ENCODE data around the gene ASRGL1.

DNA sequence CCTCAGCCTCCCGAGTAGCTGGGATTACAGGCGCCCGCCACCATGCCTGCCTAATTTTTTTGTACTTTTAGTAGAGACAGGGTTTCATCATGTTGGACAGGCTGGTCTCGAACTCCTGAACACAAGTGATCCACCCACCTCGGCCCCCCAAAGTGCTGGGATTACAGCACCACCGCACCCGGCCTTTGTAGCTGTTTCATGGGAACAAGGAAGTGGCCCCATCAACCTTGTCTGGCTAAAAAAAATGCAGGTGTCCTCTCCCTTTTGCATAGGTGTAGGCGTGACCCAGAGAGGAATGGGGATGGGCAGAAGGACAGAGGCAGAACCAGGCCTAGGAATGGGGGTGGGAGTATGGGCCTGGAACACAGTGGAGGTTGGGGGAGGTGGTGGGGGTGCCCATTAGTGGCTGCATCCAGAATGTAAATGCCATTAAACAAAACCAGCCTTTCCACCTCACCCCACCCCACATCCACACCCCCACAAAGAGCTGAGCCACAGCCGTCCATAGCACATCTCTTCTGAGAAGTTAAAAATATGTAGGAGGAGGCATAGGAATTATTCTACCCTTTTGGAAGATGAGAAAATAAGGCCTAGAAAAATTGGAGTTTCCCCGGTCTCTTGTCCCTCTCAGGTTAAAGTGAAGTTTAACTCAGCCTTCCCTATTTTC lies 58.8 kb downstream of the ASRGL1 start:
- TF ChIP-seq, protein P1, sequence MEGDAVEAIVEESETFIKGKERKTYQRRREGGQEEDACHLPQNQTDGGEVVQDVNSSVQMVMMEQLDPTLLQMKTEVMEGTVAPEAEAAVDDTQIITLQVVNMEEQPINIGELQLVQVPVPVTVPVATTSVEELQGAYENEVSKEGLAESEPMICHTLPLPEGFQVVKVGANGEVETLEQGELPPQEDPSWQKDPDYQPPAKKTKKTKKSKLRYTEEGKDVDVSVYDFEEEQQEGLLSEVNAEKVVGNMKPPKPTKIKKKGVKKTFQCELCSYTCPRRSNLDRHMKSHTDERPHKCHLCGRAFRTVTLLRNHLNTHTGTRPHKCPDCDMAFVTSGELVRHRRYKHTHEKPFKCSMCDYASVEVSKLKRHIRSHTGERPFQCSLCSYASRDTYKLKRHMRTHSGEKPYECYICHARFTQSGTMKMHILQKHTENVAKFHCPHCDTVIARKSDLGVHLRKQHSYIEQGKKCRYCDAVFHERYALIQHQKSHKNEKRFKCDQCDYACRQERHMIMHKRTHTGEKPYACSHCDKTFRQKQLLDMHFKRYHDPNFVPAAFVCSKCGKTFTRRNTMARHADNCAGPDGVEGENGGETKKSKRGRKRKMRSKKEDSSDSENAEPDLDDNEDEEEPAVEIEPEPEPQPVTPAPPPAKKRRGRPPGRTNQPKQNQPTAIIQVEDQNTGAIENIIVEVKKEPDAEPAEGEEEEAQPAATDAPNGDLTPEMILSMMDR (IDR thresholded peaks at IDR 0.05): no peak
- TF ChIP-seq POLR2AphosphoS5 (IDR thresholded peaks at IDR 0.05): no peak
